ENCODE measurements around the gene ORC5.

GRCh38 chr7:104124893-104125477 lies 82.8 kb downstream of the ORC5 start:
- TF ChIP-seq CTCF (IDR thresholded peaks at IDR 0.05; ENCODE audit: low read depth, low read length) (no peak), POLR2A (IDR thresholded peaks at IDR 0.05; ENCODE audit: extremely low read depth, insufficient read length) (no peak), MYC (IDR thresholded peaks at IDR 0.05; ENCODE audit: low read depth, low read length) (no peak), MAX (IDR thresholded peaks at IDR 0.05; ENCODE audit: low read depth, low read length) (no peak)
